GM18499 (cell line): ENCODE results near the gene XRCC1.
"Not testable (repeated sequence)": the region's sequence is repeated elsewhere in the genome, so short reads cannot be mapped to it uniquely, and the experiment has no call there.

Experiments
- ATAC-seq: cut with Tn5 transposase; IDR thresholded peaks from one replicate; pipeline ENCODE4 v1.9.1; 2021; ENCODE audit warnings: moderate number of reproducible peaks; ENCODE audit not compliant: insufficient read depth, unreplicated experiment

The XRCC1 gene

GRCh38 chr19:43525836-43526771 lies 49.2 kb downstream of the XRCC1 start:
- ATAC-seq: no peak

GRCh38 chr19:43524922-43525835 lies 50.1 kb downstream of the XRCC1 start:
- ATAC-seq: no peak

- not testable (repeated sequence) for ATAC-seq
Measured at GRCh38 chr19:43523696-43524095, 51.6 kb downstream of the XRCC1 start.

GRCh38 chr19:43522929-43523328 lies 52.4 kb downstream of the XRCC1 start:
- ATAC-seq: no peak

- no peak for ATAC-seq
Measured at GRCh38 chr19:43519436-43520088, 55.8 kb downstream of the XRCC1 start.

- no peak for ATAC-seq
Measured at GRCh38 chr19:43518051-43518450, 57.3 kb downstream of the XRCC1 start.

- ATAC-seq: not testable (repeated sequence)
Measured at GRCh38 chr19:43512399-43512798, 62.9 kb downstream of the XRCC1 start.

- no peak for ATAC-seq
Measured at GRCh38 chr19:43511324-43511723, 64.0 kb downstream of the XRCC1 start.

GRCh38 chr19:43510713-43511112 lies 64.6 kb downstream of the XRCC1 start:
- no peak for ATAC-seq

GRCh38 chr19:43507880-43508279 lies 67.4 kb downstream of the XRCC1 start:
- ATAC-seq: no peak

- no peak for ATAC-seq
Measured at GRCh38 chr19:43506629-43507028, 68.7 kb downstream of the XRCC1 start.

- ATAC-seq: no peak
Measured at GRCh38 chr19:43505941-43506340, 69.4 kb downstream of the XRCC1 start.

GRCh38 chr19:43505186-43505456 lies 70.2 kb downstream of the XRCC1 start:
- ATAC-seq: no peak

- no peak for ATAC-seq
Measured at GRCh38 chr19:43504426-43505185, 70.7 kb downstream of the XRCC1 start, which contains the start of gene PHLDB3. PHLDB3 (minus strand) TSS chr19:43504746; CDS start chr19:43504118, 628 bp downstream.

GRCh38 chr19:43503501-43504425 lies 71.6 kb downstream of the XRCC1 start:
- peak; percentile 50 for ATAC-seq

GRCh38 chr19:43502419-43502976 lies 72.8 kb downstream of the XRCC1 start:
- ATAC-seq: no peak

GRCh38 chr19:43501661-43502418 lies 73.5 kb downstream of the XRCC1 start:
- no peak for ATAC-seq

GRCh38 chr19:43499042-43499441 lies 76.3 kb downstream of the XRCC1 start:
- ATAC-seq: no peak
